GM18520 (cell line): Measurements from ENCODE around the gene TGOLN2.

ENCODE experiments used
- ATAC-seq: cut with Tn5 transposase; IDR thresholded peaks from one replicate; pipeline ENCODE4 v1.9.1; 2021; ENCODE audit not compliant: unreplicated experiment

The TGOLN2 gene

DNA sequence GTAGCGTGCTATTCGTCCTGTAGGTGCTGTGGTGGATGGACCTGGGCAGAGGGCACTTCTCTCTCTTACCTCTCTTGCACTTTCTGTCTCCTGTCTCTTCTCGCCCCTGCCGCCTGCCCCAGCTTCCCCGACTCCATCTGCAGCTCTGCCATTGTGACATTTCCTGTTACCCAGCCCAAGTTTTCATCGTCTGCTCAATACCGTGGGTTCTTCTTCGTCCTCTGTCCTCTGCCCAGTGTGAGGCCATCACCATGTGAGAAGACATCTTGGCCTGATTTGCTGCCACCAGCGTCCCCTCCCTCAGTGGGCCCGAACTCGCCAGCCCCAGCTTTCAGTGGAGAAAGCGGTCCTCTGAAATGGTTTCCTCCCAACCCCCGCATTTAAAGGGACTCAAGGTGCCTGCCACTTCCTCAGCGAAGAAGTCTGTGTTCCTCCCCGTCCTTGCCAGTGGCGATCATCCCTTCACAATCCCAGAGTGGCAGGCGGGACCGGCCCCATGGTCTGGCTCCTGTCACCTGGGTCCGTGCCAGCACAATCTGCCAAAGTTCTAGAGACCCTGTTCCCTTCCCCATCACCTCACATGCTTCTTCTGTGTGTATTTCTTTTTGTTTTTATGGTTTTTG is 18.0 kb downstream of the TGOLN2 start:
- peak; percentile 11 for ATAC-seq

DNA sequence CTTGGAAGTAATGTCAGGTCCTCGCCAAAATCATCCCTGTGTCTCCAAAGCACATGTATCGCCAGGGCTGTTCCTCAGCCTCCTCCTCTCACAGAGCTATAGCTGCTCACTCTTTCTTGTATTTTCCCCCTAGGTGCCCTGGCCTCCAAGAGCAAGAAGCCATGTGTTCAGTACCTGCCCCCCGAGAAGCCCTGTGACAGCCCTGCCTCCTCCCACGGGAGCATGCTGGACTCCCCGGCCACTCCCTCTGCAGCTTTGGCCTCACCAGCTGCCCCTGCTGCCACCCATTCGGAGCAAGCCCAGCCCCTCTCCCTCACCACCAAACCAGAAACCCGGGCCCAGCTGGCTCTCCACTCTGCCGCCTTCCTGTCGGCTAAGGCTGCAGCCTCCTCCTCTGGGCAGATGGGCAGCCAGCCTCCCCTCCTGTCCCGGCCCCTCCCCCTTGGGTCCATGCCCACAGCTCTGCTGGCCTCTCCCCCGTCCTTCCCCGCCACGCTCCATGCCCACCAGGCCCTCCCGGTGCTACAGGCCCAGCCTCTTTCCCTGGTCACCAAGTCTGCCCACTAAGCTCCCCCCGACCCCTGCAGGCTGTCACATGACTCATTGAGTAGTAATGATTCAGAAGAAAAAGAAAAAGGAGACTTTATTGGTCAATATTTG is 18.8 kb downstream of the TGOLN2 start:
- no peak for ATAC-seq

GRCh38 chr2:85308201-85308600 is 19.6 kb downstream of the TGOLN2 start:
- no peak for ATAC-seq

DNA sequence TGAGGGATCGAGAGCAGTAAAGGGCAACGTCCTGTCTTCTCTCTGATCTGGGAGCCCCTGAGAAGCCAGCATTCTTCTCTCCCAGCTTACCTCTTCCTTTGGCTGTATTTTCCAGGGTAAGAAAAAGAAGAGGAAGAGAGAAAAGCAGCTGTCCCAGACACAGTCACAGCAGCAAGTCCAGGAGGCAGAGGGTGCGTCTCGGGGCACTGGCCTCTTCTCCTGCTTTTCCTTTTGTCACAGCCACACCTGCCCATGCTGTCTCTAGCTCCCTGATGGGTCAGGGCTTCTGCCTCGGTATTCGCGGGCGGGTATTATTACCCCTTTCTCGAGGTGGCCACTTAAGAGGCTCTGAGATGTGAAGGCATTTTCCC is 20.3 kb downstream of the TGOLN2 start:
- ATAC-seq: no peak

GRCh38 chr2:85303780-85304531 is 23.8 kb downstream of the TGOLN2 start:
- ATAC-seq: no peak

DNA sequence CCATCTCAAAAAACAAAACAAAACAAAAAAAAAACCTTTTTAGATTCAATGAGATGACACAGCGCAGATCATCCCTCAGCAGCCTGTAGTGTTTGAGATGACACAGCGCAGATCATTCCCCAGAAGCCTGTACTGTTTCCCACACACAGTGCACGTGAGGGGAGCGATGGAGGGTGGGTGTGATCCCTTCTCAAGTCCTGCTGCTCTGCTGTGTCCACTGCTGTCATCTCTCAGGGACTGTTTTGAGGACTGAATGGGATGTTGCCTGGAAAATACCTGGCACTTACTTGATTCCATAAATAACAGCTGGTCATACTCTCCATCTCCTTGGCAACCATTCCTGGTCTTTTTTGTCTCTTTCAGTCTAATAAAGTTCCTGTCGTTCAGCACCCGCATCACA is 25.7 kb downstream of the TGOLN2 start:
- no peak for ATAC-seq

GRCh38 chr2:85291425-85292023 is 36.3 kb downstream of the TGOLN2 start:
- no peak for ATAC-seq

DNA sequence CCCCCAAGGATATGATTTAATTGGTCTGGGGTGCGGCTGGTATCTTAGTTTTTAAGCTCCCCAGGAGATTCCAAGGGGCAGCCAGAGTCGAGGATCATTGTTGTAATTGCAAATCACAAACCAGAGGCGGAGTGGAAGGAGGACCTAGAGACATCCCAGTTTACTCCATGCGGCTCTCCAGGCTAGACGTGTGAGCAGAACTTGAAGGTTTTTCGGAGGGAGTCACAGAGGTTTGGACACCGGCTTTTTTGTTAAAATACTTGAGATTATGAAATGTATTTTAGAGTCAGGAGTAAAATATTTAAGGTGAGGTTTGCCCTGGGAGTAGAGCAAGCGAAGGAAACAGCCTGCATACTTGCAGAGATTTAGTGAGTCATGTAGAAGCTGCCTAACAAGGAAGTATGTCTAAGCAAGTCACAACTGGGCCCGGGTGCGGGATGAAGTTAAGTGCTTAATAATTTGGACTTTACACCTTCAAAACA is 39.5 kb downstream of the TGOLN2 start:
- no peak for ATAC-seq

DNA sequence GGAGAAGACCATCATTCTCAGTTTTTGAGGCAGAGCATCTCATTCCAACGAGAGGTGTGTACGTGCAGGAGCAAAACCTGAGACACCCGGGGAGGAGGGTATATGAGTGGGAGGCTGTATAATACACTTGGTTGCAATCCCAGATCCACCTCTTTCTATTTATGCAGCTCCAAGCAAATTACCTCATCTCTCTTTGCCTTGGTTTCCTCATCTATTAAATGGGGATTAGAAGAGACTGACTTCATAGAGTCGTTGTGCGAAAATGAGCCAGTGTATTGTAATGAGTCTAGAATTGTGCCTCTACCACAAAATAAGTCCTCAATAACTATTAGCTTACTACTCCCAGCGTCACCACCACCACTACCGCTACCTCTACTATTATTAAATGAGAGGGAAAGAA is 40.1 kb downstream of the TGOLN2 start:
- no peak for ATAC-seq

DNA sequence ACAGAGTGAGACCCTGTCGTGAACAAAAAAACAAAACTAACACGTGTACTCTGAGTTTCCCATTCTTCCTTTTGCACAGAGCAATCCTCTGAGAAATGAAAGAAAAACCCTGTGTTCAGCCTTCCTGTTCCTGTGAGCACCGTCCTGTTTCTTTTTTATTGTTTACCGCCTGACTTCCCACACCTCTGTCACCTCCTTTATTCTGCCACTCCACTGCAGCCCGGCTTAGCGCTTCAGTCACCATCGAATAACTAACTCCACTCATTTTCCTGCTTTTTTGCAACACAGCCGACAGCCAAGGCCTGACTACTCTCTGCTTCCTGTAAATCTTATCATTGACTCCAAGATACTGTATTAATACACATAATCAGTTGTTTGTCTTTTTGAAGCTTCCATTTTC is 40.9 kb downstream of the TGOLN2 start:
- no peak for ATAC-seq

DNA sequence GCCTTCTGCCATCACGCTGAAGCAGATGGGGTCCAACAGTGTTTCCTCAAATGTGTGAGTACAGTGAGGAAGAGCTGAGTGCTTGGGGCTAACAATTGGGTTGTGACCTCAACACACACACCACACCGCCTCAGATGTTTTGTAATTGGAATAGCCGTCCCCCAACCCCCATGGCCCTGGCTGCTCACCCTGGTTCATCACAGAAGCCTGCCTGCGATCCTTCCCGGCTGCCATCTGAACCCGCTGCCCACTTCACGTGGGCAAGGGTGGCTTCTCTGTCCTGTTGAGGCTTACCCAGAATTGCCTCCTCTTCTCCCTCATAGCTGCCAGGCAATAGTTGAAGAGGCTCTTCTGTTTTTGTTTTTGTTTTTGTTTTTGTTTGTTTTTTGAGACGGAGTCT is 44.1 kb downstream of the TGOLN2 start:
- ATAC-seq: no peak

- no peak for ATAC-seq
These were observed 44.9 kb downstream of the TGOLN2 start for GRCh38 chr2:85282914-85283313.

DNA sequence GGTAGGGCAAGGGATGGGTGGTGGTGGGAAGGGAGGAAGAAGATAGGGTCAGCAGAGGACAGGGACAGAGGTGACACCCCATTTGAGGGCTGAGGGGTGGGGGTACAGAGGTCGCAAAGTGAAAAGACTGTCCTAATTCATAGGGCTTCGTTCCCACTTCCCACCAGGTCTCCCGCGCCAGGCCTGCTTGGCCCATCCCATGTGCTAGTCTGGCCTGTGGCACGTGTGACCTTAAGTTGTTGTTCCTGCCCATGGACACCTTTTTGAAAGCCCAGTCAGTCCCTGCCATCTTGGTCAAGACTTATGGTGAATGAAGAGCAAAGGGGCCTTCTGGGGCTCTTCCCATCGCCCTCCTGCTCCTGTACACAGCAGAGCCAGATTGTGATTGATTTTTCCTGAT is 46.2 kb downstream of the TGOLN2 start:
- no peak for ATAC-seq

GRCh38 chr2:85278361-85278760 is 49.4 kb downstream of the TGOLN2 start:
- ATAC-seq: no peak

DNA sequence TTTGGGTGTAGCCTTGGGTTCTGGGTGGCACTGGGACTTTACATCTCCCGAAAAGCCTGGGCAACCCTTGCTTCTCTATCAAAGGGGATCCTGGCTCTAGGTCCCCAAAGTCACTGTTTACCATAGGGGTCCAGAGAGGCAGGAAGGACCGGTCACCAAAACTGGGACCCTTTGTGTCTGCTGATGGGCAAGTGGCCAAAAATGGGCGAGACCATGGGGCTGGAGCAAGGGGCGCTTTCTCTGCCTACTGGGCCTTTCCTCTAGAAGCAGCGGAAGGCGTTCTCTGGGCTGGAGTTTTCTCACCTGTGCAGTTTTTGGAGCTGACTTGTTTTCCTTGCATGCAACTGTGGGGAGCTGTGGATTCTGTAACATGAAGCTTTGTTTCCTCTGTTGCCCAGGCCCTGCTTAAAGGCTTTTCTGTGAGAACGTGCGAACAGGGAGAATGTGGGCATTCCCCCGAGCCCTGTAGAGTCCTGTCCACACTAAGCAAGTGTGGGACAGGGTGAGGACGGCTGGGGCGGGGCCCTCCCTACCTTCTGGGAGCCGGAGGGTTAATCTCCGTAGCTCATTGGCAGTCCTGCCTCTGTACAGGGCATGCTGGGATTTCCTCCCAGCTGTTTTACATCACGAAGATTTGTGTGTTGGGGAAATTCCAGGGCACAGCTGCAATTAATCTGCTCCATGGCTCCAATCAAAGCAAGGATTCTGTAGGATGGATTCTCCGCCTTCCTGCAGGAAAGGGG is 50.2 kb downstream of the TGOLN2 start:
- ATAC-seq: no peak

DNA sequence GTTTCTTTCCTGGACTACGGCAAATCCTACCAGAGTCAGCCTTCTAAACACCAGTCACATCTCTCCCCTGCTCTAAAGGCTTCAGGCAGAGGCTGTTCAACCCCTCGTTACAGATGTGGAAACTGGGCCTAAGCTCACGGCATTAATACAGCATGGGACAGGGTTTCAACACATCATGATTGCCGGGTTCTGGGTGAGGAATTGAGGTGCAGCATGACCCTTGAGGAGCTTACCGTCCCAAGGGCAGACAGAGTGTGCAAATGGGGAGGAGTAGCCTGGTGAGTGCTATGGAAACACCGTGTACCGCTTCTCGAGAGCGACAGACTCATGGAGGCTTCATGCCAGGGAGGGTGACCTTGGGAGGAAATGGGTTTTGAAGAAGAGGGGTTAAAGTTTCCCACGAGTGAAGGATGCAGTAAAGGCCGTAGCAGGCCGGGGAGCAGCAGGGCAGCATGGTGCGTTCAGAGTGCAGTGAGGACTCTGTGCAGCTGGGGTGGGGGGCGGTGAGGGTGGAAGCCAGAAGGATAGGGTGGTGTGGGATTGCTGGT is 51.1 kb downstream of the TGOLN2 start:
- ATAC-seq: no peak

- ATAC-seq: no peak
These were observed 51.7 kb downstream of the TGOLN2 start for GRCh38 chr2:85275984-85276540.

- ATAC-seq: no peak
These were observed 53.8 kb downstream of the TGOLN2 start for GRCh38 chr2:85273738-85274731.

DNA sequence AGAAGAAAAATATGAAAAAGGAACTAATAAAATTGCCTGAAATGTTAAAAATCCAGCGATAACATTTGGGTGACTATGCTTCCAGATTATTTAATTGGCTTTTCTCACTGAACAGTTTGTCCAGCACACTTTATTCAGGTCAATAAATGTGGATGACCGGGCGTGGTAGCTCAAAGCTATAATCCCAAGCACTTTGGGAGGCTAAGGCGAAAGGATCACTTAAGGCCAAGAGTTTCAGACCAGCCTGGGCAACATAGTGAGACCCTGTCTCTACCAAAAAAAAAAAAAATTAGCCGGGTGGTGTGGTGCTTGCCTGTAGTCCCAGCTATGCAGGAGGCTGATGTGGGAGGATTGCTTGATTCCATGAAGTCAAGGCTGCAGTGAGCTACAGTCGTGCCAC is 55.4 kb downstream of the TGOLN2 start:
- ATAC-seq: no peak
